ENCODE data around the gene SEMA5A.

The SEMA5A gene

DNA sequence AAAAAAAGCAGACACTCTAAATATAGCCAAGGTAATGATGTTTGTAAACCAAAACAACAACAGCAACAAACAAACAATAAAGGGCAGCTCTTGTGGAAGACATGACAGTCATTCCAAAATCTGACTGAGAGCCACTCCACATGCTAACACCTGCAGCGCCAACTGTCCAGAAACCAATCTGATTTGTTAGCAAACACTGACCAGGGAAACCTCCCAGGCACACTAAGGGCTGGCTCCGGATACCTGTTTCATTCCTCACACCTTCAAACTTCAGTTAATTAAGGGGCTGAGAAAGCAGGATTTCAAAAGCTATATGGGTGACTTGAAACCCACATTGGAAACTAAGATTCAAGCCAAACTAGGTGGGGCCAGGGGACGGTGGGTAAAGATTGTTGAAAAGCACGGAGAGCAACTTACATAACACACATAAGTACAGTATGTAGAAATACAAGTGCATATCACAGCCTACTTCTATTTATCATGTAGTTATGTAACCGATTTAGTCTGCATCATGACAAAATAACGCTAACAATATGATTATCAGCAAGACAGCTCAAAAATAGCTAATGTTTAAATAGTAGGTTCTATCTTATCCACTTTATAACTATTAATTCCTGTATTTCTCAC, 203.6 kb downstream of the SEMA5A start:
- peak overlapping the region; percentile 38 for H3K27ac ChIP-seq (ENCODE audit: low read length, poor library complexity, severe bottlenecking)
- H3K27me3 ChIP-seq (ENCODE audit: control insufficient read depth in 1 of 2, insufficient read depth in 1 of 2, low read length in 2 of 2), result no peaks in the 10 kb centered on the region
- no peak overlapping the region for H3K14ac ChIP-seq (ENCODE audit: low read length in 2 of 2)
- H3K23ac ChIP-seq (ENCODE audit: low read length in 2 of 2), result no peak overlapping the region
- H4K8ac ChIP-seq (ENCODE audit: low read length), result no peak overlapping the region
- peaks cover 0 to 8% of the 10 kb centered on the region in 2 experiments for H3K36me3 ChIP-seq (ENCODE audit: control insufficient read depth in 1 of 2, insufficient read depth in 2 of 2, low read depth in 1 of 2, low read length in 2 of 2)
- no peak overlapping the region for H3K4me3 ChIP-seq (ENCODE audit: insufficient read depth in 1 of 2, low read depth in 1 of 2, low read length in 2 of 2)
- H2BK5ac ChIP-seq (ENCODE audit: low read depth, low read length, poor library complexity, severe bottlenecking), result no peak overlapping the region
- H3K18ac ChIP-seq (ENCODE audit: low read depth in 1 of 2, low read length in 2 of 2), result no peak overlapping the region
- peaks cover 8% of the 10 kb centered on the region for H3K4me1 ChIP-seq (ENCODE audit: control insufficient read depth, insufficient read depth, low read depth, low read length)
- peak overlapping the region in 1 of 2 experiments; percentile 58 for H3K4ac ChIP-seq (ENCODE audit: low read depth in 1 of 2, low read length in 2 of 2)
- peak overlapping the region; percentile 42 for H2AK5ac ChIP-seq (ENCODE audit: low read length, severe bottlenecking)
- H2BK120ac ChIP-seq (ENCODE audit: low read depth, low read length), result no peak overlapping the region
- H2BK12ac ChIP-seq (ENCODE audit: low read length in 2 of 2), result no peak overlapping the region
- no peak overlapping the region for H2AFZ ChIP-seq (ENCODE audit: low read depth, low read length)
- WGBS, result 90% methylated on average over 1 of the region's 6 CpGs
- H4K91ac ChIP-seq (ENCODE audit: low read length), result no peak overlapping the region
- H3K79me1 ChIP-seq (replicated peaks; ENCODE audit: low read length, poor library complexity, severe bottlenecking), result peaks cover 18% of the 10 kb centered on the region
- H3K9me3 ChIP-seq (ENCODE audit: control insufficient read depth, low read length), result no peaks in the 10 kb centered on the region
- no peak overlapping the region for H3K4me2 ChIP-seq (ENCODE audit: low read length, poor library complexity, severe bottlenecking)
- DNase-seq, result no peak
- no peak overlapping the region for H3K9ac ChIP-seq (ENCODE audit: low read length)
- no peak overlapping the region for H2BK15ac ChIP-seq (ENCODE audit: low read depth, poor library complexity, severe bottlenecking)

DNA sequence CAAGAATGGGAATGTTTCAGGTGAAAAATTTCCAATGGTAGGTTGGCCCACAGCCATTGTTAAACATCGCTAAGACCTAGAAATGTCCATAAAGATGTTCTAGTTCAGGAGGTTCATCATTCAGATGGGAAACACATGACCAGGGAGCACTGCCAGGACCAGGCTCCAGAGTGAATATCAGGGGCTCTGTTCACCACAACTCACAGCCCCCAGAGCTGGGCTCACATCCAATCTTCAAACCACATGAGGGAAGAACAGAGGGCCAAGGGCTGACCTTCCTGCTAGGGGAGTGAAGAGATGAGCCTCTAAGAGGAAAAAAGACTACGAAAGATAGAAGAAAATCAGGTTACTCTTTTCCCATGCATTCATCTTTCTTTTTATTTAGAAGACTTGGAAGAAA, 205.8 kb downstream of the SEMA5A start:
- Histone ChIP-seq H3K9ac (ENCODE audit: low read length) (no peak overlapping the region), H3K18ac (ENCODE audit: low read depth in 1 of 2, low read length in 2 of 2) (no peak overlapping the region), H3K14ac (ENCODE audit: low read length in 2 of 2) (no peak overlapping the region), H3K9me3 (ENCODE audit: control insufficient read depth, low read length) (no peaks in the 10 kb centered on the region), H3K79me1 (replicated peaks; ENCODE audit: low read length, poor library complexity, severe bottlenecking) (peaks cover 16% of the 10 kb centered on the region), H2AFZ (ENCODE audit: low read depth, low read length) (no peak overlapping the region), H2BK12ac (ENCODE audit: low read length in 2 of 2) (peak overlapping the region in 1 of 2 experiments; percentile 56), H2AK5ac (ENCODE audit: low read length, severe bottlenecking) (no peak overlapping the region), H2BK15ac (ENCODE audit: low read depth, poor library complexity, severe bottlenecking) (peak overlapping the region; percentile 52), H2BK5ac (ENCODE audit: low read depth, low read length, poor library complexity, severe bottlenecking) (no peak overlapping the region), H3K36me3 (ENCODE audit: control insufficient read depth in 1 of 2, insufficient read depth in 2 of 2, low read depth in 1 of 2, low read length in 2 of 2) (no peaks in the 10 kb centered on the region), H3K4me1 (ENCODE audit: control insufficient read depth, insufficient read depth, low read depth, low read length) (peaks cover 1% of the 10 kb centered on the region), H4K91ac (ENCODE audit: low read length) (no peak overlapping the region), H3K4ac (ENCODE audit: low read depth in 1 of 2, low read length in 2 of 2) (no peak overlapping the region), H2BK120ac (ENCODE audit: low read depth, low read length) (no peak overlapping the region), H4K8ac (ENCODE audit: low read length) (no peak overlapping the region), H3K4me3 (ENCODE audit: insufficient read depth in 1 of 2, low read depth in 1 of 2, low read length in 2 of 2) (no peak overlapping the region), H3K23ac (ENCODE audit: low read length in 2 of 2) (no peak overlapping the region), H3K27me3 (ENCODE audit: control insufficient read depth in 1 of 2, insufficient read depth in 1 of 2, low read length in 2 of 2) (no peaks in the 10 kb centered on the region), H3K4me2 (ENCODE audit: low read length, poor library complexity, severe bottlenecking) (no peak overlapping the region), H3K27ac (ENCODE audit: low read length, poor library complexity, severe bottlenecking) (no peak overlapping the region)
- WGBS, result 88% methylated on average over 1 of the region's 2 CpGs
- DNase-seq, result no peak

DNA sequence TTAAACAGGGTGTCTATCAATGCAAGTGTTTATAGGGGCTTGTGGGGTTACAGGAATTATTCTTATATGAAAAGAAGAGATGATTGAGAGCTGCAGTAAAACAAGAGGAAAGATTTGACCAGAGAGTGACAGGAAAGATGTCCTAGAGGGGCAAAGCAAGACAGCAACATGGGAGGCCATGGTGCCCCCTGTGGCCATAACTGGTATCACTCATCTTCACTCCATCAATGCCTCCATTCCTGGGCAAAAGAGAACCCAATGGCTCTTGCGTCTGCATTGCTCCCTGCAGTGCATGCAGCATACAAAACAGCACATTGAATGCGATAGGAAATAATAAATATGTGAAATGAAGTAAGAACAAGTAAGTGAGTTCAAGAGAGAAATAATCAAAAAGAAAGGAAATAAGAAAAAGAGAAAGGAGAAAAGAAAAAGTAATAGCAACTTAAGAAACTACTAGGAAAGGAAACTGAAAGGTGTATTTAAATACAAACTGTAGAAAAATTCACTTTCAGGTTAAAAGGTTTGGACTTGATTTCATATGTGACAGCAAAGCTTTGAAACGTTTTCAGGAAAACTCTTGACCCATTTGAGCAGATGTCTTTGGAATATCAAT, 206.6 kb downstream of the SEMA5A start:
- peaks cover 0 to 2% of the 10 kb centered on the region in 2 experiments for H3K36me3 ChIP-seq (ENCODE audit: control insufficient read depth in 1 of 2, insufficient read depth in 2 of 2, low read depth in 1 of 2, low read length in 2 of 2)
- H3K18ac ChIP-seq (ENCODE audit: low read depth in 1 of 2, low read length in 2 of 2), result peak overlapping the region in 1 of 2 experiments; percentile 94
- no peak overlapping the region for H2BK120ac ChIP-seq (ENCODE audit: low read depth, low read length)
- no peak overlapping the region for H2AFZ ChIP-seq (ENCODE audit: low read depth, low read length)
- H3K27ac ChIP-seq (ENCODE audit: low read length, poor library complexity, severe bottlenecking), result no peak overlapping the region
- peak overlapping the region; percentile 96 to 98 for H2BK12ac ChIP-seq (ENCODE audit: low read length in 2 of 2)
- H3K4me2 ChIP-seq (ENCODE audit: low read length, poor library complexity, severe bottlenecking), result no peak overlapping the region
- 96% methylated on average over 3 of the region's 3 CpGs for WGBS
- H3K4me3 ChIP-seq (ENCODE audit: insufficient read depth in 1 of 2, low read depth in 1 of 2, low read length in 2 of 2), result no peak overlapping the region
- no peak overlapping the region for H3K9ac ChIP-seq (ENCODE audit: low read length)
- H2AK5ac ChIP-seq (ENCODE audit: low read length, severe bottlenecking), result no peak overlapping the region
- H3K27me3 ChIP-seq (ENCODE audit: control insufficient read depth in 1 of 2, insufficient read depth in 1 of 2, low read length in 2 of 2), result no peaks in the 10 kb centered on the region
- no peak overlapping the region for H4K8ac ChIP-seq (ENCODE audit: low read length)
- no peak overlapping the region for H3K23ac ChIP-seq (ENCODE audit: low read length in 2 of 2)
- H3K79me1 ChIP-seq (replicated peaks; ENCODE audit: low read length, poor library complexity, severe bottlenecking), result peaks cover 18% of the 10 kb centered on the region
- H3K14ac ChIP-seq (ENCODE audit: low read length in 2 of 2), result no peak overlapping the region
- H2BK5ac ChIP-seq (ENCODE audit: low read depth, low read length, poor library complexity, severe bottlenecking), result no peak overlapping the region
- no peak overlapping the region for H4K91ac ChIP-seq (ENCODE audit: low read length)
- H3K4me1 ChIP-seq (ENCODE audit: control insufficient read depth, insufficient read depth, low read depth, low read length), result no peaks in the 10 kb centered on the region
- no peaks in the 10 kb centered on the region for H3K9me3 ChIP-seq (ENCODE audit: control insufficient read depth, low read length)
- H3K4ac ChIP-seq (ENCODE audit: low read depth in 1 of 2, low read length in 2 of 2), result no peak overlapping the region
- H2BK15ac ChIP-seq (ENCODE audit: low read depth, poor library complexity, severe bottlenecking), result no peak overlapping the region
- DNase-seq, result no peak

DNA sequence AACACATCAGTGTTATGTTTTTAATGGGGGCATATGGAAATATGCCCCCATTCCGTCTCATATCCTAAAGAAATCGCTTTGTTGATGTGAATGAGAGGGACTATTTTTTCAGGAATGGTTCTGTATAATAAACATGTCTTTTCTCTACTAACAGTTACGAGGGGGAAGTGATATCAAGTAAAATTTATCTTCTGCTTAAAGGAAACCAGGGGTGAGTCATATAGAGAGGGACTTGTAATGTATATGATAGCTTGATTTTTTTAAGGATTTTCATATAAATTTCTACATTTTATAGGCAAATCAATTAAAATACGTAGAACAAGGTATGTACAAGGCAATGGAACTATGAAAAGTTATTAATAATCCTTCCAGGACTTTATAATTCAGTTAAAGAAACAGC, 207.1 kb downstream of the SEMA5A start:
- no peak overlapping the region for H2BK15ac ChIP-seq (ENCODE audit: low read depth, poor library complexity, severe bottlenecking)
- H4K91ac ChIP-seq (ENCODE audit: low read length), result no peak overlapping the region
- H3K14ac ChIP-seq (ENCODE audit: low read length in 2 of 2), result no peak overlapping the region
- no peak overlapping the region for H2AFZ ChIP-seq (ENCODE audit: low read depth, low read length)
- H3K4ac ChIP-seq (ENCODE audit: low read depth in 1 of 2, low read length in 2 of 2), result no peak overlapping the region
- H3K36me3 ChIP-seq (ENCODE audit: control insufficient read depth in 1 of 2, insufficient read depth in 2 of 2, low read depth in 1 of 2, low read length in 2 of 2), result peaks cover 0 to 2% of the 10 kb centered on the region in 2 experiments
- no peak overlapping the region for H3K18ac ChIP-seq (ENCODE audit: low read depth in 1 of 2, low read length in 2 of 2)
- H3K27me3 ChIP-seq (ENCODE audit: control insufficient read depth in 1 of 2, insufficient read depth in 1 of 2, low read length in 2 of 2), result no peaks in the 10 kb centered on the region
- no peak overlapping the region for H3K4me3 ChIP-seq (ENCODE audit: insufficient read depth in 1 of 2, low read depth in 1 of 2, low read length in 2 of 2)
- no peak overlapping the region for H3K9ac ChIP-seq (ENCODE audit: low read length)
- H2BK120ac ChIP-seq (ENCODE audit: low read depth, low read length), result no peak overlapping the region
- H3K4me1 ChIP-seq (ENCODE audit: control insufficient read depth, insufficient read depth, low read depth, low read length), result no peaks in the 10 kb centered on the region
- H4K8ac ChIP-seq (ENCODE audit: low read length), result no peak overlapping the region
- H3K4me2 ChIP-seq (ENCODE audit: low read length, poor library complexity, severe bottlenecking), result no peak overlapping the region
- H2AK5ac ChIP-seq (ENCODE audit: low read length, severe bottlenecking), result no peak overlapping the region
- no peak overlapping the region for H3K23ac ChIP-seq (ENCODE audit: low read length in 2 of 2)
- peaks cover 18% of the 10 kb centered on the region for H3K79me1 ChIP-seq (replicated peaks; ENCODE audit: low read length, poor library complexity, severe bottlenecking)
- no CpG with 5 or more reads among the region's 4 CpGs for WGBS
- no peak overlapping the region for H3K27ac ChIP-seq (ENCODE audit: low read length, poor library complexity, severe bottlenecking)
- H2BK12ac ChIP-seq (ENCODE audit: low read length in 2 of 2), result no peak overlapping the region
- no peaks in the 10 kb centered on the region for H3K9me3 ChIP-seq (ENCODE audit: control insufficient read depth, low read length)
- H2BK5ac ChIP-seq (ENCODE audit: low read depth, low read length, poor library complexity, severe bottlenecking), result no peak overlapping the region
- DNase-seq, result peak; percentile 42

All from mesenchymal stem cell (in vitro differentiated cells and primary cell).